ENCODE data around the gene SRI.

- TF ChIP-seq POLR2AphosphoS5 (IDR thresholded peaks at IDR 0.05; ENCODE audit: low read depth, low read length) (no peak), TCF7L2 (IDR thresholded peaks at IDR 0.05; ENCODE audit: low read depth, low read length) (no peak), SIN3A (IDR thresholded peaks at IDR 0.05; ENCODE audit: borderline replicate concordance, insufficient read depth, low read depth, low read length) (no peak)
- TF ChIP-seq, protein P1, sequence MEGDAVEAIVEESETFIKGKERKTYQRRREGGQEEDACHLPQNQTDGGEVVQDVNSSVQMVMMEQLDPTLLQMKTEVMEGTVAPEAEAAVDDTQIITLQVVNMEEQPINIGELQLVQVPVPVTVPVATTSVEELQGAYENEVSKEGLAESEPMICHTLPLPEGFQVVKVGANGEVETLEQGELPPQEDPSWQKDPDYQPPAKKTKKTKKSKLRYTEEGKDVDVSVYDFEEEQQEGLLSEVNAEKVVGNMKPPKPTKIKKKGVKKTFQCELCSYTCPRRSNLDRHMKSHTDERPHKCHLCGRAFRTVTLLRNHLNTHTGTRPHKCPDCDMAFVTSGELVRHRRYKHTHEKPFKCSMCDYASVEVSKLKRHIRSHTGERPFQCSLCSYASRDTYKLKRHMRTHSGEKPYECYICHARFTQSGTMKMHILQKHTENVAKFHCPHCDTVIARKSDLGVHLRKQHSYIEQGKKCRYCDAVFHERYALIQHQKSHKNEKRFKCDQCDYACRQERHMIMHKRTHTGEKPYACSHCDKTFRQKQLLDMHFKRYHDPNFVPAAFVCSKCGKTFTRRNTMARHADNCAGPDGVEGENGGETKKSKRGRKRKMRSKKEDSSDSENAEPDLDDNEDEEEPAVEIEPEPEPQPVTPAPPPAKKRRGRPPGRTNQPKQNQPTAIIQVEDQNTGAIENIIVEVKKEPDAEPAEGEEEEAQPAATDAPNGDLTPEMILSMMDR (IDR thresholded peaks at IDR 0.05): no peak
- TF ChIP-seq, protein P2, sequence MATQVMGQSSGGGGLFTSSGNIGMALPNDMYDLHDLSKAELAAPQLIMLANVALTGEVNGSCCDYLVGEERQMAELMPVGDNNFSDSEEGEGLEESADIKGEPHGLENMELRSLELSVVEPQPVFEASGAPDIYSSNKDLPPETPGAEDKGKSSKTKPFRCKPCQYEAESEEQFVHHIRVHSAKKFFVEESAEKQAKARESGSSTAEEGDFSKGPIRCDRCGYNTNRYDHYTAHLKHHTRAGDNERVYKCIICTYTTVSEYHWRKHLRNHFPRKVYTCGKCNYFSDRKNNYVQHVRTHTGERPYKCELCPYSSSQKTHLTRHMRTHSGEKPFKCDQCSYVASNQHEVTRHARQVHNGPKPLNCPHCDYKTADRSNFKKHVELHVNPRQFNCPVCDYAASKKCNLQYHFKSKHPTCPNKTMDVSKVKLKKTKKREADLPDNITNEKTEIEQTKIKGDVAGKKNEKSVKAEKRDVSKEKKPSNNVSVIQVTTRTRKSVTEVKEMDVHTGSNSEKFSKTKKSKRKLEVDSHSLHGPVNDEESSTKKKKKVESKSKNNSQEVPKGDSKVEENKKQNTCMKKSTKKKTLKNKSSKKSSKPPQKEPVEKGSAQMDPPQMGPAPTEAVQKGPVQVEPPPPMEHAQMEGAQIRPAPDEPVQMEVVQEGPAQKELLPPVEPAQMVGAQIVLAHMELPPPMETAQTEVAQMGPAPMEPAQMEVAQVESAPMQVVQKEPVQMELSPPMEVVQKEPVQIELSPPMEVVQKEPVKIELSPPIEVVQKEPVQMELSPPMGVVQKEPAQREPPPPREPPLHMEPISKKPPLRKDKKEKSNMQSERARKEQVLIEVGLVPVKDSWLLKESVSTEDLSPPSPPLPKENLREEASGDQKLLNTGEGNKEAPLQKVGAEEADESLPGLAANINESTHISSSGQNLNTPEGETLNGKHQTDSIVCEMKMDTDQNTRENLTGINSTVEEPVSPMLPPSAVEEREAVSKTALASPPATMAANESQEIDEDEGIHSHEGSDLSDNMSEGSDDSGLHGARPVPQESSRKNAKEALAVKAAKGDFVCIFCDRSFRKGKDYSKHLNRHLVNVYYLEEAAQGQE (IDR thresholded peaks at IDR 0.05; ENCODE audit: insufficient read depth in 1 of 2, low read depth in 2 of 2, low read length in 1 of 2): no peak
Observed at GRCh38 chr7:88200261-88200660, 19.6 kb downstream of the SRI start.

All from Panc1 (cell line).